ENCODE data around the gene GPR101.

GPR101 gene

GRCh38 chrX:137033774-137034507 lies at the start of gene GPR101:
TSS of gene GPR101 (minus strand) at chrX:137033995. CDS start at chrX:137031674, 2,321 bp downstream.
- no peak for DNase-seq

GRCh38 chrX:137081239-137081638 lies 47.4 kb upstream of the GPR101 start:
- DNase-seq, result no peak

GRCh38 chrX:137072396-137072795 lies 38.6 kb upstream of the GPR101 start:
- no peak for DNase-seq

GRCh38 chrX:137071596-137071995 lies 37.8 kb upstream of the GPR101 start:
- DNase-seq, result no peak

GRCh38 chrX:137067147-137067546 lies 33.4 kb upstream of the GPR101 start:
- no peak for DNase-seq

GRCh38 chrX:137062915-137063617 lies 29.3 kb upstream of the GPR101 start:
- no peak for DNase-seq

- no peak for DNase-seq
Observed at GRCh38 chrX:137058339-137059127, 24.7 kb upstream of the GPR101 start.

- no peak for DNase-seq
Observed at GRCh38 chrX:137052643-137053235, 18.9 kb upstream of the GPR101 start.

- no peak for DNase-seq
Observed at GRCh38 chrX:137051978-137052642, 18.3 kb upstream of the GPR101 start.

- DNase-seq, result no peak
Observed at GRCh38 chrX:137044893-137045292, 11.1 kb upstream of the GPR101 start.

- no peak for DNase-seq
Observed at GRCh38 chrX:137043736-137044135, 9.9 kb upstream of the GPR101 start.

GRCh38 chrX:137041329-137041728 lies 7.5 kb upstream of the GPR101 start:
- DNase-seq, result no peak

GRCh38 chrX:137040113-137040794 lies 6.5 kb upstream of the GPR101 start:
- DNase-seq, result no peak

- no peak for DNase-seq
Observed at GRCh38 chrX:137034508-137034872, 695 bp upstream of the GPR101 start.

GRCh38 chrX:137032841-137033773 lies 688 bp downstream of the GPR101 start:
- no peak for DNase-seq

GRCh38 chrX:137032341-137032694 lies 1.5 kb downstream of the GPR101 start:
- DNase-seq, result no peak

- DNase-seq, result no peak
Observed at GRCh38 chrX:137031517-137032340, 2.1 kb downstream of the GPR101 start.

- DNase-seq, result no peak
Observed at GRCh38 chrX:137031039-137031438, 2.8 kb downstream of the GPR101 start.

- no peak for DNase-seq
Observed at GRCh38 chrX:137028699-137029098, 5.1 kb downstream of the GPR101 start.

- DNase-seq, result no peak
Observed at GRCh38 chrX:137025930-137026329, 7.9 kb downstream of the GPR101 start.
